HG02884 (cell line): ENCODE measurements around the gene LRRC32.

ENCODE experiments used
- ATAC-seq: cut with Tn5 transposase; IDR thresholded peaks from one replicate; pipeline ENCODE4 v1.9.1; 2021; ENCODE audit warnings: mild to moderate bottlenecking, moderate library complexity; ENCODE audit not compliant: unreplicated experiment

The LRRC32 gene

GRCh38 chr11:76680518-76681425, 10.2 kb upstream of the LRRC32 start:
- ATAC-seq = no peak

DNA sequence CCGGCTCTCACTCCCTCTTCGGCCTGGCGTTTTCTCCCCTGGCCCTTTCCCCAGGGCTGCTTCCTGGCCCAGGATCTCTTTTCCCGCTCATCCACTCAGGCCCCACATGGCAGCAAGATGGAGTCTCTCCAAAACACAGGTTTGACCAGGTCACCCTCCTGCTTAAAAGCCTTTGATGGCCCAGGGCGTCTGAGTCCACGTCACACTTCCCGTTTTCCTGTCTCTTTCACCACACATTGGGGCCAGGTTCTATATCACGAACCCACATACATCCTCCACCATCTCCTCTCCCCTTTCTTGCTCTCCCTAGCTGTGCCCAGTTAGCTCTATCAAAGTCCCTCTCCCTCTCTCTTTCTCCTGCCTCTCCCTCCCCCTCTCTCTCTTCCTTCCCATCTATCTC, 7.8 kb upstream of the LRRC32 start:
- no peak for ATAC-seq

DNA sequence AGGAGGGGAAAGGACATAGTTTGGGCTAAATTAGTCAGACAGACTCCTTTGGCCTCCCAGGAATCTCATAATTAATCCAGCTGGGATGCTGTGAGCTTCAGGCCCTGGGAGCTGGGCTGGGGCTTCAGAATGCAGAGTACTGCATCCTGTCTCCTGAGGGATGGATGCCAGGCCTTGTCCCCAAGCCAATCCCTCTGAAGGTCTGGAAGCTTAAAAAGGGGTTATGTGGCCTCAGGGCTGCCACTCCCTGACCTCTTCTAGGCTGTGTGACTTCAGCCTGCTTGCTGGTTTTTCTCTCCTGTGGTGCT, 6.9 kb upstream of the LRRC32 start:
- no peak for ATAC-seq

GRCh38 chr11:76676636-76677457, 6.3 kb upstream of the LRRC32 start:
- no peak for ATAC-seq

DNA sequence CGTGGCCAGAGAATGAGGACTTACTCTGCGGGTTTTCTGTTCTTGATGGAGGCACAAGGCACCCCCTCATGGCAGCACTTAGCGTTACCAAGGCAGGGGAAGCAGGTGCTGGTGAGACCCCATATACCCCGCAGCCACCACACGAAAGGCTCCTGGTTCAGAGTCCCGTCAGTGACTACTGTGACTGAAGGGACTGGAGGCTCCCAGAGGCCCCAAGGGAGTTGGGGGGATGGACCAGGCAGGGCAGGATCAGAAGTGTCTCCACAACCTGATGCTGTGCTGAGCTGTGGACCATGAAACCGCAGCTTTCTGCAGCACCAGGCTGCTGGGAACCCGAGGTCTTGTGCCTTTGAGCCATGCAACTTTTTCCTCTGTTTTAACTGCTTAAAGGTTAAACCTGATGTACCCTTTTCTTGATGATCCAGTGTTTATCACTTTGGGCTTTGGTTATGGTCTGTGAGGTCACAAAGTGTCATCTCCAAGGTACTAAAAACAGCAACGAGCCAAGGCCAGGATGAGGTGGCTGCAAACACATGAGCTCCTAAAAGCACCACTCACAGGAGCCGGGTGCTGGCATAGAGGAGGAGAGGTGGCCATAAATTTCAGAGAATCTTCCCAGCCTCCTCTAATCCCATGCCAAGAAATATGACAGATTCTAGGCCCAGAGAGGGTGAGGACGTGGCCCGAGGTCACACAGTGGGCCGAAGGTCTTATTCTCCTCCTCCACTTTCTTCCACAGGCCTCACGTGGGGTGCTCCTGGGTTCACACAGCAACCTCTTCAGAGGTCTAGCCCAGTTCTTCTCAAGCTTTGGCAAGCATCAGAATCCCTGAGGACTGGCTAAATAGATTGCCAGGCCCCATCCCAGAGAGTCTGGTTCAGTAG, 4.2 kb upstream of the LRRC32 start:
- ATAC-seq = peak; percentile 37

DNA sequence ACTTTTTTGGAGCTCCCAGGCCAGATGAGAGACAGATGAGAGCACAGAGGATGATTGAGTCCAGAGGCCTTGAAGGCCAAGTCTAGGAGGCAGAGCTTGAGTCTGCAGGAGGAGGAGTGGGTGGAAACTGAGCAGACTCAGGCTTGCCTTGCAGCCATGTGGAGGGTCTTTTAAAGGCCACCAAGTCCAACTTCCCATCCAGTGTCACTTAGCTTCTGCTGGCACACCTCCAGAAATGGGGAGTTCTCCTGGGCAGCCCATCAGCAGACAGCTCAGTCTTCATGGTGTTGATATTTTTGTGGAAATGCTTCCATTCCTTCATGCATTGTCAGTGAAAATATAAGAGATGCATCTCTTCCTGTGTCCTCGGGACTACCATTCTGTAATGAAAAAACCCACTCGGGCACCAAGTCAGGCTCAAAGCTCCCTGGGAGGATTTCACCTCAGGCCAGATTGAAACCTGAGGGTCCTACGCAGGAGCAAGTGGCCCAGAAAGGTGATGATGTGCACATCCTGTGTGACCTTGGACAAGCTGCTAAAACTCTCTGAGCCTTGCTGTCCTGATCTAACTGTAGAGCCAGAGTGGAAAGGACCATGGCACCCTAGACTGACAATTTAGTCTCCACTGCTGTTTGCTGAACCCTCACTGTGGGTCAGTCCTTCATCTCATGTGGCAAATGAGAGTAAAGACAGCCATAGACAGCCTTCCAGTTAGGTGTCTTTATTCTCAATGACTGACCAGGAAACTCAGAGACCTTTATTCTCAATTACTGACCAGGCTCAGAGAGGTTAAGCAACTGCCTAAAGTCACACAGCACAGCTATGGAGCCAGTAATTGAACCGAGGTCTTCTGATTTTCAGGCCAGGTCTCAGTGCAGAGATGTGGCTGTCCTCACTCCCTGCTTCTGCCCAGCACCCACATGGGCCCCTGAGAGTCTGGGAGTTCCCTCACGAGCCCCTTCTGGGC, 2.9 kb upstream of the LRRC32 start:
- ATAC-seq = peak; percentile 1

- ATAC-seq = peak; percentile 39
These were observed 2.1 kb upstream of the LRRC32 start for GRCh38 chr11:76672431-76673175.

DNA sequence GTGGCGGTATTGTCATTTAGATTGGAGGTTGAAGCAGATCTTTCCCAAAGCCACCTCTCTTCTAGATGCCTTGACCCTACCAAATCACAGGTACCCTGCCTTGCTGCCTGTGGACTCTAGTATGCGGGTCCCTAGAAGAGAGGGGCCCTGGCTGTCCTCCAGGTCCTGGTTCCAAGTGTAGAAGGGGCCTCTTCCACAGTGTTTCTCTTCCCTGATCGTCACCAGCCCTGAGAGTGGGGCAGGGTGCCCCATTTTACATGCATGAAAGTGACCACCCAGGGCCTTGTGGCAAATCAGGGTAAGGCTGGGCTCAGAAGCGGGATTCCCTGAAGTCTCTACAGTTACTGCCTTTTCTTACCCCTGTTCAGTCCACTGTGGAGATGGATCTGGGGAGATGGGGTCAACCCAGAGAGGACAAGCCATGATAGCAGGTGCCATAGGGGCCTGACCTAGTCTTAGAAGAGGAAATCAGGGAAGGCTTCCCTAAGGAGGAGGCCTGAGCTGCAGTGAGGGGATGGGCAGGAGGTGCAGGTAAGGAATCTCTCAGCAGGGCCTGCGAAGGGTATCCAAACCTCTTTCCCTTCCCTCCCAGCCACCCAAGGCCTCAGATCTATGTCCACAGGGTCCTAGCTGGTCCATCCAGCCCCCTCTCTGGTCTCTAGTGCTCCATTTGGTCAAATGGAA, 1.2 kb upstream of the LRRC32 start:
- ATAC-seq = no peak

GRCh38 chr11:76671237-76671592, 668 bp upstream of the LRRC32 start:
- no peak for ATAC-seq

GRCh38 chr11:76669901-76670484, 554 bp downstream of the LRRC32 start:
- no peak for ATAC-seq

GRCh38 chr11:76668362-76669155, 2.0 kb downstream of the LRRC32 start:
- no peak for ATAC-seq

DNA sequence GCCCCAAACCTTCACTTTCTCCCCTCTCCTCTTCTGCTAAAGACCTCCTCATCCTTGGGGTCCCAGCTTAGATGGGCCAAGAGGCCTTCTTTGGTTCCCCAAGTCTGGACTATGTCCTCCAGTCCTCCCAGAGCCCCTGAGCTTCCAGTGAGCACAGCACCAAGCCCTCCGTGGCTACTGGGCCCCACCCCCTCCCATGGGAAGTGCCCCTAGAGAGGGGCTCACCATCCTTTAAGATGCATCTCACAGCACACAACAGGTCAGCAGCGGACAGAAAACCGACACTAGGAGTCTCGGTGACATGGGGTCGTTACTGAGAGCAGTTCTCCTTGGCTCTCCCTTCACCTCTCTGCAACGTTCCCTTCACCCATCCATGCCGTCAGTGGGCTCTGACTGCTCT, 2.7 kb downstream of the LRRC32 start:
- no peak for ATAC-seq

DNA sequence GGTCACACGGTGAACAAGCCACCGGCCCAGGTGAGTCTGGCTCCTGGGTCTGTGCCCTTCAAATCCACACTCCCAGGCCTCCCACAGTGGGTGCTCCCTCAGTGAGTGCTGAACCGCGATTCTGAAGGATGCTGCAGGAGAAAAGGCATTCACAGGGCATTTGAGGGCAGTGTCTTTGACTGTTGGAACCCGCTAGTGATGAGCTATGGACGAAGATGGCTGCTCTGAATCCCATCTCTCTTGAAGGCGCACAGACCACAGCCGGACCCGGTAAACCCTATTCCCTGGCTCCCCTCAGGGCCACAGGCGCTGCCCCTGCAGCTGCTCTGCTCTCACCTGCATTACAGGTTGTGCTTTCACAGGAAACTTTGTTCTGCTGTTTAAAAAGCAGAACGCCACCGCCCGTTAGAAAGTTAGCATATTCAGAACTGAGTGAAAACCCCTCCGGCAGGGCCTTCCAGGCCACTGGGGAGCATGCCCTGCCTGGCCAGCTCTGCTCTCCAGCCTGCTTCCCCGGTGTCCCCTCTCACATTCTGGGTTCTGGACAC, 3.2 kb downstream of the LRRC32 start:
- no peak for ATAC-seq

DNA sequence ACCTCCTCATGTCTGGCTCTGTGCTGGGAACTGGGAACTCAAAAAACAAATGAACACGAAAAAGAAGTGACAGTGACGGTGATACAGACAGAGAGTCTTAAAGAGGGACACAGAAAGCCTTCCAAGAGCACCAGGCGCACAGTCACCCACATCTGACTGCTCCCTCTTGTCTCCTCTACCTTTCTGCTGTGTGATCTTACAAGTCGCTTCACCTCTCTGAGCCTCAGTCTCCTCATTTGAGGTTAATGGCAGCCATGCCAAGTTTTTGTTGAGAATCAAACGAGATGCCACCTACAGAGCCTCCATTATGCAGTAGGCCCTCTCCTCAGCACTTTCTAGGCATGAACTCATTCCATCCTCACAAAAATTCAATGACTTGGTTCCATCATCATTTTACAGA, 3.7 kb downstream of the LRRC32 start:
- ATAC-seq = no peak

DNA sequence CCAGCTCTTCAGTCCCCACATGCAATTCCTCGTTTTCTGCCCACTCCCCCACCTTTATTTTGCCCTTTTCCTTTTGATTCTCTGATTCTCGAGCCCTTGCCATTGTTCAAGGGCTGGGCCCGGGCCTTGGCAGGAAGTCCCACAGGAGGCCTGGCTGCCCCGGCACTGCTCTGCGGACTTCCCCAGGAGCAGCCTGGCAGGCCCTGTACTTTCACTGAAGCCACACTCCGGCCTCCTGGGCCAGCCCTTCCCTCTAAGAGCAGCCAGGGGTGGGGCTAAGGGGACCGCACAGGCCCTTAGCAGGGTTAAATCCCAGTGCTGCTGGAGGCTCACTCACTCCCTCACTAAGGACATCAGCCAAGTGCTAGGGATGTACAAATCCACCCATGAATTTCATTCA, 4.1 kb downstream of the LRRC32 start:
- no peak for ATAC-seq

- no peak for ATAC-seq
These were observed 4.6 kb downstream of the LRRC32 start for GRCh38 chr11:76665921-76666351.

DNA sequence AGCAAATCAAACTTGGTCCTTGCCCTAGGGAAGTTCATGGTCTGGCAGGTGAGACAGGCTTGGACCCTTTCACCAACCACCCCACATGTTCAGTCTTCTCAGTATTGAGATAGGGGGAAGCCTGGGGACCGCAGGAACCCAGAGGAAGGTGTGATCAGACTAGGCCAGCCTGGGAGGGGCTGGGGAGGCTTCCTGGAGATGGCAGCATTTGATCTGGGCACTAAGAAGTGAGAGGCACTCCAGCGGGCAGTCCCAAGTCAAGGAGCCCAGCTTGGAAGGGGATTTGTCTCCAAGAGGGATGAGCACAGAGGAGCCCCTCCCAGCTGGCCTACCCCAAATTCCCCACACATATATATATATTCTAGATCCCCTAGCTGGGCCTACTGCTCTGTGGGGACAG, 5.4 kb downstream of the LRRC32 start:
- no peak for ATAC-seq
